IPS DF 19.7 (cell line): ENCODE results near the gene CELF2.

Experiments used
- DNase-seq: peaks from one replicate; pipeline ENCODE4 v3.0.0-alpha.2; 2013; ENCODE audit warnings: low read depth, low spot score

The CELF2 gene

DNA sequence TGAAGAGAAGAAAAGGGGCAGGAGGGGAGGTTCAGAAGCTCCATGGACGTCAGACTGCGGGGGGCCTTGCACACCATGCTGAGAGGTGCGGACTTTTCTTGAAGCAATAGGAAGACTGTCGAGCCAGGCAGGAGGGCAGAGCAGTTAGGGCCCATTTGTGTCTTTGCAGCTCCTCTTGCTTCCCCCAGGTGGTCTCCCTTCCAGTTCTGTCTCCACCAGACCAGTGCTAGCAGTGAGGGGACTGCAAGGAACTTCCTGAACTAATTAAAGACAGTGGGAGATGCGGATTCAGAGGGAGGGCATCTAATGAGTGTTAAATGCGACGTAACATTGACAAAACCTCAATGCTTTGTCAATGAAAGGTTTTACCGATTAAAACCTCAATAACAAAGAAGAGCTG is 368.4 kb downstream of the CELF2 start:
- no peak for DNase-seq
